Activated T-helper 1 cell treated with anti-CD3 and anti-CD28 coated beads, Interleukin-2, amount 50 U/mL, for 16 hours (primary cell): ENCODE measurements around the gene AACS.

Experiments
- DNase-seq, 2 donors: peaks; one replicate each; pipeline ENCODE4 v3.0.0-alpha.2; 2020; ENCODE audit warnings: low read depth in 1 of 2, low spot score in 1 of 2

AACS gene

GRCh38 chr12:125183187-125184067 lies 118.2 kb downstream of the AACS start:
- DNase-seq = peak; percentile 64 to 74

GRCh38 chr12:125184213-125184967 lies 119.2 kb downstream of the AACS start:
- DNase-seq = no peak

- DNase-seq = no peak
Observed at GRCh38 chr12:125185311-125185739, 120.1 kb downstream of the AACS start.

- no peak for DNase-seq
Observed at GRCh38 chr12:125185740-125186470, 120.7 kb downstream of the AACS start, which contains the start of gene TMEM132B. TSS of gene TMEM132B (plus strand) at chr12:125186386.

- no peak for DNase-seq
Observed at GRCh38 chr12:125186471-125187147, 121.4 kb downstream of the AACS start.

GRCh38 chr12:125187148-125187745 lies 122.0 kb downstream of the AACS start:
- no peak for DNase-seq

- DNase-seq = no peak
Observed at GRCh38 chr12:125187780-125188741, 122.8 kb downstream of the AACS start.

- no peak for DNase-seq
Observed at GRCh38 chr12:125189015-125189414, 123.8 kb downstream of the AACS start.

- no peak for DNase-seq
Observed at GRCh38 chr12:125189502-125189901, 124.3 kb downstream of the AACS start.

- DNase-seq = no peak
Observed at GRCh38 chr12:125191361-125192087, 126.3 kb downstream of the AACS start.

GRCh38 chr12:125192690-125193221 lies 127.5 kb downstream of the AACS start:
- DNase-seq = no peak
